Body of pancreas (tissue), 4 donors: ENCODE results near the gene LEMD2.

Experiments used
- CTCF ChIP-seq, 7 experiments: fragments of 450-650 bp in 4 of 7; fragments of 200-600 bp in 3 of 7; sonication (generic) in 3 of 7; IDR thresholded peaks; one replicate each; pipeline ENCODE4 v1.5.1; 2016 to 2019; ENCODE audit warnings: antibody characterized with exemption in 7 of 7
- POLR2A ChIP-seq, 3 donors: fragments of 450-650 bp; IDR thresholded peaks; one replicate each; pipeline ENCODE4 v1.6.1; 2016; ENCODE audit warnings: antibody characterized with exemption in 3 of 3, mild to moderate bottlenecking in 2 of 3

- TF ChIP-seq CTCF (IDR thresholded peaks at IDR 0.05), result no peak
- TF ChIP-seq POLR2A (IDR thresholded peaks at IDR 0.05), result no peak
Observed at GRCh38 chr6:33834401-33835392, 45.8 kb upstream of the LEMD2 start.
